Measurements from ENCODE around the gene BCO2. TPM values are rescaled to one million over a fixed set of nuclear protein-coding genes. Genes with fewer than 3 reads are reported as not detected.

Gene BCO2
- total and polyA plus RNA-seq, 10 of the 15 experiments (the other 5 are each of a cell fraction or from before 2014, with no cell fraction given), result 0.29 to 1.0 (median 0.57) TPM

GRCh38 chr11:112216561-112217105 is 41.3 kb downstream of the BCO2 start:
- Histone ChIP-seq H3K4me3 (no peak overlapping the region), H3K9ac (ENCODE audit: control insufficient read depth, insufficient read depth, low read length) (no peak overlapping the region), H3K36me3 (ENCODE audit: control insufficient read depth in 2 of 2, insufficient read depth in 2 of 2, low read length in 1 of 2) (no peaks in the 10 kb centered on the region), H2AFZ (ENCODE audit: control insufficient read depth, low read depth, low read length) (no peak overlapping the region), H3K79me2 (ENCODE audit: control insufficient read depth, insufficient read depth, low read length) (no peaks in the 10 kb centered on the region), H4K20me1 (ENCODE audit: control insufficient read depth, insufficient read depth) (no peaks in the 10 kb centered on the region), H3K27ac (ENCODE audit: control insufficient read depth, insufficient read depth) (no peak overlapping the region), H3K27me3 (replicated peaks in 1 of 2; ENCODE audit: control insufficient read depth in 2 of 2, insufficient read depth in 2 of 2, low read length in 1 of 2) (no peaks in the 10 kb centered on the region), H3K9me3 (replicated peaks; ENCODE audit: control insufficient read depth, insufficient read depth, low read length) (no peaks in the 10 kb centered on the region), H3K4me2 (ENCODE audit: control insufficient read depth, insufficient read depth) (no peak overlapping the region), H3K4me1 (ENCODE audit: control insufficient read depth, insufficient read depth, low read length) (no peaks in the 10 kb centered on the region)
- ChIA-PET RAD21 (ENCODE audit: unreplicated experiment) (interaction anchor here (3.8 kb wide), 1 partner anchor 63 kb away, joined by 15 read pairs; no protein-coding TSS in a partner anchor), POLR2A (no interaction called here), CTCF (interaction anchor here (0.6 to 16.3 kb wide), 3 partner anchors 57 to 371 kb away, joined by 3 to 314 read pairs (median 5); no protein-coding TSS in a partner anchor), SMC1A (ENCODE audit: uncharacterized antibody, unreplicated experiment) (interaction anchor here (13.1 kb wide), 1 partner anchor 63 kb away, joined by 161 read pairs; no protein-coding TSS in a partner anchor)
- intact Hi-C loops (cut with micrococcal nuclease; ENCODE audit: unreplicated experiment), result loop anchor here (5.0 to 10.0 kb wide), 4 partner anchors 236 to 1318 kb away; no protein-coding TSS in a partner anchor
- ATAC-seq (no peak), FAIRE-seq (no peak), DNase-seq (ENCODE audit: low read depth, low spot score) (no peak)
- WGBS (ENCODE audit: insufficient coverage, insufficient replicate concordance, low lambda C conversion rate, missing lambda C conversion rate), result 93% methylated on average over 1 of the region's 1 CpG
- TF ChIP-seq HSF1 (IDR thresholded peaks at IDR 0.05; ENCODE audit: low read depth, low read length) (no peak), BMI1 (IDR thresholded peaks at IDR 0.05; ENCODE audit: borderline replicate concordance) (no peak), HCFC1 (IDR thresholded peaks at IDR 0.05; ENCODE audit: low read length) (no peak), BHLHE40 (IDR thresholded peaks at IDR 0.05; ENCODE audit: borderline replicate concordance in 1 of 2, low read depth in 2 of 2, low read length in 1 of 2) (no peak), TARDBP (IDR thresholded peaks at IDR 0.05; ENCODE audit: borderline replicate concordance) (no peak), CBFB (IDR thresholded peaks at IDR 0.05; ENCODE audit: low read depth) (no peak), NR2C1 (IDR thresholded peaks at IDR 0.05) (no peak), ZNF622 (IDR thresholded peaks at IDR 0.05) (no peak), TAF1 (IDR thresholded peaks at IDR 0.05; ENCODE audit: borderline replicate concordance, low read depth, low read length) (no peak), SP1 (IDR thresholded peaks at IDR 0.05; ENCODE audit: low read depth, low read length) (no peak), ZNF687 (IDR thresholded peaks at IDR 0.05) (no peak), JUNB (IDR thresholded peaks at IDR 0.05) (no peak), DPF2 (IDR thresholded peaks at IDR 0.05) (no peak), SMAD5 (IDR thresholded peaks at IDR 0.05; ENCODE audit: low read depth) (no peak), ZBED1 (IDR thresholded peaks at IDR 0.05; ENCODE audit: borderline replicate concordance) (no peak), KLF5 (IDR thresholded peaks at IDR 0.05; ENCODE audit: partially characterized antibody) (no peak)
- in situ Hi-C loops (cut with MboI), result no loop called here
- BruUV-seq (replicated peaks), result no TSS peak

Measured in GM12878 (cell line).